Heart right ventricle (tissue), 16 donors: ENCODE measurements around the gene WASHC4. TPM values are rescaled to one million over a fixed set of nuclear protein-coding genes. Genes with fewer than 3 reads are reported as not detected.

Experiments
- ATAC-seq, 8 donors: fragments of 200-7000 bp; cut with Tn5 transposase; one replicate each; pipeline ENCODE4 v1.9.1; 2020; ENCODE audit warnings: mild to moderate bottlenecking in 8 of 8, moderate library complexity in 8 of 8, moderate number of reproducible peaks in 1 of 8
- DNase-seq, 2 donors: peaks; one replicate each; pipeline ENCODE4 v3.0.0-alpha.2; 2020
- H3K27ac ChIP-seq, 10 donors: fragments of 200-600 bp; sonication (generic) in 2 of 10; one replicate each; pipeline versions ENCODE4 v1.5.0 to v1.8.0; 2020 to 2022; ENCODE audit warnings: mild to moderate bottlenecking in 3 of 10
- H3K27me3 ChIP-seq, 7 donors: fragments of 200-600 bp; one replicate each; pipeline ENCODE4 v1.8.0; 2021 to 2022; ENCODE audit warnings: mild to moderate bottlenecking in 2 of 7
- H3K36me3 ChIP-seq, 9 donors: fragments of 200-600 bp; sonication (generic) in 1 of 9; one replicate each; pipeline versions ENCODE4 v1.5.0 to v1.8.0; 2020 to 2022; ENCODE audit warnings: mild to moderate bottlenecking in 2 of 9
- H3K4me1 ChIP-seq, 9 donors: fragments of 200-600 bp; sonication (generic) in 1 of 9; one replicate each; pipeline versions ENCODE4 v1.5.0 to v1.8.0; 2020 to 2022; ENCODE audit warnings: mild to moderate bottlenecking in 4 of 9
- H3K4me3 ChIP-seq, 10 donors: fragments of 200-600 bp; sonication (generic) in 2 of 10; one replicate each; pipeline versions ENCODE4 v1.5.0 to v1.8.0; 2020 to 2022; ENCODE audit warnings: mild to moderate bottlenecking in 7 of 10, moderate library complexity in 2 of 10
- H3K9me3 ChIP-seq, 11 donors: fragments of 200-600 bp in 10 of 11; sonication (generic) in 2 of 11; one replicate each; pipeline versions ENCODE4 v1.5.0 to v1.8.0; 2013 to 2022; ENCODE audit warnings: mild to moderate bottlenecking in 2 of 11, control low read depth in 1 of 11, moderate library complexity in 1 of 11
- CTCF ChIP-seq, 9 donors: fragments of 200-600 bp; sonication (generic) in 2 of 9; IDR thresholded peaks; one replicate each; pipeline versions ENCODE4 v1.5.0 to v1.8.0; 2021 to 2022; ENCODE audit warnings: antibody characterized with exemption in 9 of 9, mild to moderate bottlenecking in 5 of 9, moderate library complexity in 1 of 9
- WGBS, 2 donors: extraction: QIAGEN DNeasy Blood & Tissue Kit; methylation state at CpG; one replicate each; pipeline ENCODE4 v1.1.7; 2013; ENCODE audit warnings: inconsistent platforms in 1 of 2; 5-methylcytosine and 5-hydroxymethylcytosine counted together
- intact Hi-C, 10 donors: fragments of 100-400 bp; cut with DNase I; formaldehyde crosslinking; loops; one replicate each; pipeline versions ENCODE4 v1.11.1 to v1.14.2; 2022
- polyA plus RNA-seq, 2 donors: library from polyadenylated mRNA; stranded (reverse); fragments of 200-250 nt; gene quantifications; one replicate each; pipeline ENCODE4 v1.2.3, GENCODE V29; 2013
- total RNA-seq, 10 donors: library from RNA; stranded (reverse); fragmentation: NEBNext Ultra II Directional in 3 of 10; extraction: Animal tissue kit (Norgen Biotek cat#: 25700) in 3 of 10; gene quantifications; one replicate each; pipeline versions ENCODE4 v1.2.1 to v1.2.4, GENCODE V29; 2021 to 2023
- donor health status: Arrhythmogenic right ventricular cardiomyopathy.
- donor health status: ischemic (EF 13 %, LVEDD 7.1; RV severe dilation, severe dysfunction).
- donor health status: healthy with polysubstance abuse.
- donor health status: DM: no; HTN: yes; CAD: no.
- donor health status: DM: no; HTN: no; CAD: no.
- donor health status: ischemic (EF 25% LVEDD 6.9; RV normal size, moderate dysfunction).
- donor health status: ischemic (EF 25% LVEDD 5.7; RV mildly dilated, moderate dysfunction).
- donor health status: healthy.
- donor health status: DM: yes; HTN: yes; CAD: no.
- donor health status: Ischemic cardiomyopathy.
- donor health status: ischemic (EF 35%, LVEDD 5.7; RV mildly dilated, moderate dysfunction).
- donor health status: nonischemic (EF 11% LVEDD 7.7; RV severe dilation, severe dysfunction).
- donor health status: DM: yes; HTN: yes; CAD: no.
- donor health status: PGD.
- donor health status: ischemic (EF 29% LVEDD 5.4; RV normal size, mild dysfunction).
- donor health status: nonischemic (EF 23%, LVEDD 6.1; RV moderate dilation, normal function).

The WASHC4 gene
- total and polyA plus RNA-seq, 12 donors = 7.2 to 31.8 (median 23.8) TPM

DNA sequence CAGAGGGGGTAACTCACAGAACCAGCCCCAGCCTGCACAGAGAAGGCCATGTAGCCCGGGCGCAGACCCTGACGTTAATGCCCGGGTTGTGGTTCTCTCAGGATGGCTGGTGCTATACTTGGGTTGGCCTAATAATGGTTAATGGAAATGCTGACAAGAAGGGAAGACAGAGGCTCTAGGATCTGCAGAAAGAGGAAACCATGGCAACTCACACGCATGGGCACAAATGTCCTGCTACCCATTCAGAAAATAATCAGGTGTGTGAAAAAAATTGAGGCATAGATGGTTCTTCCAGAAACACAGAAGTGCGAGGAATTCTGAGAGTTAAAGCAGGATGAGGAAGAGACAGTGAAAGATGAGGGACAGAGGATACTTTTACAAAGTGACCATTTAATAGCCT lies 94.7 kb downstream of the WASHC4 start:
- ATAC-seq = no peak
- no peak for DNase-seq
- TF ChIP-seq CTCF (IDR thresholded peaks at IDR 0.05) = no peak
- intact Hi-C loops = no loop called here
- Histone ChIP-seq H3K4me3 (no peak overlapping the region), H3K36me3 (peaks cover 0 to 100% (median 38%) of the 10 kb centered on the region in 9 donors), H3K27ac (no peak overlapping the region), H3K9me3 (no peaks in the 10 kb centered on the region), H3K27me3 (no peaks in the 10 kb centered on the region), H3K4me1 (peaks cover 0 to 9% (median 3%) of the 10 kb centered on the region in 9 donors)
- WGBS, 2 donors = 93 to 94% methylated on average over 6 of the region's 6 CpGs

GRCh38 chr12:105204127-105204526 lies 96.6 kb downstream of the WASHC4 start:
- TF ChIP-seq CTCF (IDR thresholded peaks at IDR 0.05) = no peak
- peaks cover 0 to 100% (median 42%) of the 10 kb centered on the region in 9 donors for H3K36me3 ChIP-seq
- ATAC-seq = no peak

DNA sequence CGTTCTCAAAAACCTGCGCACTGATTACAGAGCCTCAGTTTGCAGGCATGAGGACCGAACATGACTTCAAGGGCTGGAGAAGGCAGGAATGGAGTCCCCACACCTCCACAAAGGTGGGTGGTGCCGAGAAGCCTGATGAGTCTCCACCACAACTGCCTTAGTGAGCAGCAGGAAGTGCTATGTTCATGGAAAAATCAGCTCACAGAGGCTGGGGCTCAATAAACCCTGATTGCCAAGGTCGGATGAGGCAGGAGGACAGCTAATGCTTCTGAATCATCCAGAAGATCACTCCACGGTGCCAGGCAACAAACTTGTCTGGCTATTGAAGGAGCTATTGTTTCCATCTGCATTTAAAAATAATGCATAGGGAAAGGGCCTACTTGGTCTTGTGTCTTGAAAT lies 97.4 kb downstream of the WASHC4 start:
- H3K27ac ChIP-seq = no peak overlapping the region
- no peak overlapping the region for H3K4me3 ChIP-seq
- H3K36me3 ChIP-seq = peaks cover 0 to 100% (median 38%) of the 10 kb centered on the region in 9 donors
- no peaks in the 10 kb centered on the region for H3K27me3 ChIP-seq
- no peak for TF ChIP-seq CTCF (IDR thresholded peaks at IDR 0.05)
- H3K4me1 ChIP-seq = peaks cover 0 to 9% (median 3%) of the 10 kb centered on the region in 9 donors
- 83 to 85% methylated on average over 6 of the region's 6 CpGs for WGBS, 2 donors
- H3K9me3 ChIP-seq = no peaks in the 10 kb centered on the region
- intact Hi-C loops = no loop called here
- ATAC-seq (peak in 1 of 8 donors; percentile 27), DNase-seq (no peak)

More at GRCh38 chr12:105204127-105204526, 96.6 kb downstream of the WASHC4 start:
- H3K9me3 ChIP-seq = no peaks in the 10 kb centered on the region
- no peak overlapping the region for H3K4me3 ChIP-seq
- intact Hi-C loops = no loop called here
- 91 to 95% methylated on average over 8 of the region's 8 CpGs for WGBS, 2 donors
- H3K4me1 ChIP-seq = peaks cover 0 to 9% (median 3%) of the 10 kb centered on the region in 9 donors
- DNase-seq = no peak
- no peaks in the 10 kb centered on the region for H3K27me3 ChIP-seq
- H3K27ac ChIP-seq = no peak overlapping the region

DNA sequence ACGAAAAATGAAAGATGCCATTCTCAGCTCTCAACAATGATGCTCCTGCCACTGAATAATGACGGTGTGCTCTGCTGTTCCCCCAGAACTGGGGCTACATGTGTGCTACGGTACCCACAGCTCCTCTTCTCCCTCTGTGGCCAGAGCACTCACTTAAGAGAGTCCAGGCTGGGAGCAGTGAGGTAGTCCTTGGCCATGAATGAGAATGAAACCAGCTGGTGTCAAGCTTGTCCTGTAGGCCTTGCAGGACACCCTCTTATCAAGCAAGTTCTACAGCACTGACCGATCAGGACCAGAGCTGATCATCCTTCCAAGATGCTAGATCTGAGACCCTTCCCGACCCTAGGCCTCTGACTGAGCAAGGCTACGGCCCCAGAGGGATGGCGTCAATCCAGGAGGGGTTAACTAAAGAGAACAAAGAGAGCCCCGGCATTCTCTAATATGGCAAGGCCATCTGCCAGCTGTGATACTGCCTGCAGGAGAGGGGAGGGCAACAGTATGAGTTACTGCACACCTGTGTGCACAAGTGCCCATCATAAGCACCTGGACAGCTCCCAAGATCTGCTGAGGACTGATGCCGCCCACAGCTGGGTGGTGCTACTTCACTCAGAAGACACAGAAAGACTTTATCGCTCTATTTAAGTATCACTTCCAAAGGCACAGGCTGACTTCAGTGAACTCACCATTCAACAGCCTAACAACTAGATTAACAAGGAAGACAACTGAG lies 98.0 kb downstream of the WASHC4 start:
- Histone ChIP-seq H3K36me3 (peaks cover 0 to 100% (median 40%) of the 10 kb centered on the region in 9 donors), H3K9me3 (no peaks in the 10 kb centered on the region), H3K27ac (no peak overlapping the region), H3K4me3 (no peak overlapping the region), H3K4me1 (peaks cover 0 to 9% (median 3%) of the 10 kb centered on the region in 9 donors), H3K27me3 (no peaks in the 10 kb centered on the region)
- WGBS, 2 donors = 85 to 86% methylated on average over 10 of the region's 10 CpGs
- intact Hi-C loops = no loop called here
- ATAC-seq (peak in 1 of 8 donors; percentile 36), DNase-seq (no peak)
- no peak for TF ChIP-seq CTCF (IDR thresholded peaks at IDR 0.05)
